Measurements from ENCODE around the gene LSM12.
"Not testable (repeated sequence)": the region's sequence is repeated elsewhere in the genome, so short reads cannot be mapped to it uniquely, and the experiment has no call there.

The LSM12 gene

GRCh38 chr17:44007346-44008204, 58.9 kb downstream of the LSM12 start:
- no peak for DNase-seq (ENCODE audit: low spot score)

- peak; percentile 97 for DNase-seq (ENCODE audit: low spot score)
Measured at GRCh38 chr17:44006598-44007345, 59.7 kb downstream of the LSM12 start.

- DNase-seq (ENCODE audit: low spot score), result peak; percentile 38
Measured at GRCh38 chr17:44006272-44006597, 60.2 kb downstream of the LSM12 start.

GRCh38 chr17:44005527-44006271, 60.8 kb downstream of the LSM12 start:
- no peak for DNase-seq (ENCODE audit: low spot score)

- no peak for DNase-seq (ENCODE audit: low spot score)
Measured at GRCh38 chr17:44004761-44005526, 61.5 kb downstream of the LSM12 start.

- no peak for DNase-seq (ENCODE audit: low spot score)
Measured at GRCh38 chr17:44004077-44004760, 62.3 kb downstream of the LSM12 start, which contains the start of gene NAGS. Gene NAGS (plus strand): TSS chr17:44004622. CDS start chr17:44004664, 42 bp downstream.

- DNase-seq (ENCODE audit: low spot score), result no peak
Measured at GRCh38 chr17:44002141-44002848, 64.2 kb downstream of the LSM12 start.

GRCh38 chr17:44001461-44001920, 65.0 kb downstream of the LSM12 start:
- DNase-seq (ENCODE audit: low spot score), result no peak

- DNase-seq (ENCODE audit: low spot score), result no peak
Measured at GRCh38 chr17:44000871-44001460, 65.5 kb downstream of the LSM12 start.

- DNase-seq (ENCODE audit: low spot score), result no peak
Measured at GRCh38 chr17:44000141-44000860, 66.2 kb downstream of the LSM12 start.

- DNase-seq (ENCODE audit: low spot score), result no peak
Measured at GRCh38 chr17:43999024-43999423, 67.4 kb downstream of the LSM12 start.

- no peak for DNase-seq (ENCODE audit: low spot score)
Measured at GRCh38 chr17:43998552-43998951, 67.9 kb downstream of the LSM12 start.

GRCh38 chr17:43997180-43997579, 69.3 kb downstream of the LSM12 start:
- not testable (repeated sequence) for DNase-seq (ENCODE audit: low spot score)

GRCh38 chr17:43995150-43995471, 71.4 kb downstream of the LSM12 start:
- DNase-seq (ENCODE audit: low spot score), result no peak

GRCh38 chr17:43994272-43995149, 72.0 kb downstream of the LSM12 start:
- peak; percentile 79 for DNase-seq (ENCODE audit: low spot score)

- no peak for DNase-seq (ENCODE audit: low spot score)
Measured at GRCh38 chr17:43992641-43993040, 73.8 kb downstream of the LSM12 start.

- DNase-seq (ENCODE audit: low spot score), result no peak
Measured at GRCh38 chr17:43988301-43988700, 78.2 kb downstream of the LSM12 start.
